Panc1 (cell line): ENCODE results near the gene CT45A3.
"Not testable (repeated sequence)": the region's sequence is repeated elsewhere in the genome, so short reads cannot be mapped to it uniquely, and the experiment has no call there.

Experiments
- CTCF ChIP-seq: fragments of 450-650 bp; IDR thresholded peaks from 2 replicates; pipeline ENCODE4 v1.5.1; 2017; ENCODE audit warnings: mild to moderate bottlenecking
- POLR2AphosphoS5 ChIP-seq: IDR thresholded peaks from 2 replicates; pipeline ENCODE4 v1.6.1; 2012; ENCODE audit warnings: mild to moderate bottlenecking, low read depth, low read length, moderate library complexity
- REST ChIP-seq, 2 experiments: IDR thresholded peaks; 2 replicates each; pipeline ENCODE4 v1.6.1; 2011 to 2012; ENCODE audit warnings: low read depth in 2 of 2, control low read depth in 1 of 2, low read length in 1 of 2, mild to moderate bottlenecking in 1 of 2, moderate library complexity in 1 of 2; ENCODE audit not compliant: insufficient read depth in 1 of 2
- SIN3A ChIP-seq: IDR thresholded peaks from 2 replicates; pipeline ENCODE4 v1.6.1; 2012; ENCODE audit warnings: low read depth, mild to moderate bottlenecking, low read length, moderate library complexity, borderline replicate concordance; ENCODE audit not compliant: insufficient read depth

GRCh38 chrX:135768091-135768490 lies at the start of gene CT45A3:
- not testable (repeated sequence) for TF ChIP-seq CTCF; POLR2AphosphoS5; REST (IDR thresholded peaks at IDR 0.05; ENCODE audit: insufficient read depth in 1 of 2, low read depth in 2 of 2, low read length in 1 of 2); SIN3A
